BJ (cell line): Measurements from ENCODE around the gene TTLL10. TPM values are rescaled to one million over a fixed set of nuclear protein-coding genes. Genes with fewer than 3 reads are reported as not detected.

Experiments
- CTCF ChIA-PET: fragments of 350-600 bp; formaldehyde crosslinking; extraction: SDS; loops from one replicate; lab custom pipeline; 2021; ENCODE audit warnings: antibody characterized with exemption, inconsistent platforms; lab: Yijun Ruan, JAX
- POLR2A ChIA-PET: fragments of 300-600 bp; sonication (Branson Sonifier 250); formaldehyde crosslinking; extraction: SDS; loops from one replicate; lab custom pipeline; 2021; ENCODE audit warnings: antibody characterized with exemption; lab: Charles Lee
- DNase-seq: peaks from one replicate; pipeline ENCODE4 v3.0.0-alpha.2; 2011; ENCODE audit warnings: low read depth
- H3K27me3 ChIP-seq: 2 replicates; pipeline ENCODE4 v1.6.0; 2011; ENCODE audit warnings: low read length; ENCODE audit not compliant: control insufficient read depth, insufficient read depth
- H3K36me3 ChIP-seq: 2 replicates; pipeline ENCODE4 v1.5.1; 2011; ENCODE audit warnings: low read length; ENCODE audit not compliant: control insufficient read depth, insufficient read depth
- H3K4me3 ChIP-seq: 2 replicates; pipeline ENCODE4 v1.5.1; 2011; ENCODE audit warnings: low read depth, mild to moderate bottlenecking, control low read depth, low read length
- CTCF ChIP-seq: IDR thresholded peaks from 2 replicates; pipeline ENCODE4 v1.5.1; 2011; ENCODE audit warnings: low read depth, mild to moderate bottlenecking, control low read depth, inconsistent platforms, low read length, moderate library complexity; ENCODE audit not compliant: insufficient read depth
- polyA plus RNA-seq: library from polyadenylated mRNA; depleted of rRNA; stranded (reverse); fragments of >200 nt; gene quantifications from 2 replicates; pipeline ENCODE4 v1.2.3, GENCODE V29; 2011

TTLL10 gene
- polyA plus RNA-seq, 1 experiment = not detected

DNA sequence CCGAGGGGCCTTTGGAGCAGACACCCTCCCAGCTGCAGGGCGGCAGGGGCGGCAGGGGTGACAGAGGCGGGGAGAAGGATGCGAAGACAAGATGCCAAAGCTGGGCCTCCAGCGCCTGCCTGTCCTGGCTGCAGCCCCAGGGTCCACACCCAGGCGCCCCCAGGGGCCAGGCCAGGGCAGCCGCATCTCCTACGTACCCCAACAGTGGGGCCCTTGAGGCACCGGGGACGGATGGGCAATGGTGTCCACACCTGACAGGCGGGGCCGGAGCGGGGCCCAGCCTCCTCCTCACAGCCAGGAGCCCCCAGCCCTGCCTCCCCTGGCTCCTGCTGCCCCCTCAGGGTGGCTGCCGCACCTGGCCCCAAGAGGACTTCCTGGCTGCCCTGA lies 65.5 kb downstream of the TTLL10 start:
- no peak for DNase-seq
- ChIA-PET POLR2A (no interaction called here), CTCF (interaction anchor here (1.3 to 1.9 kb wide), 3 partner anchors 11 to 117 kb away, joined by 4 to 6 read pairs (median 5); no protein-coding TSS in a partner anchor)
- H3K4me3 ChIP-seq = no peak overlapping the region
- peaks cover 2% of the 10 kb centered on the region for H3K36me3 ChIP-seq
- no peaks in the 10 kb centered on the region for H3K27me3 ChIP-seq
- TF ChIP-seq CTCF = no peak

- POLR2A ChIA-PET = no interaction called here
- CTCF ChIA-PET = interaction anchor here (1.3 to 1.9 kb wide), 4 partner anchors 11 to 118 kb away, joined by 4 to 6 read pairs (median 5); no protein-coding TSS in a partner anchor
- DNase-seq = no peak
- Histone ChIP-seq H3K36me3 (no peaks in the 10 kb centered on the region; the same call in 1 of the 2 replicates), H3K4me3 (no peak overlapping the region), H3K27me3 (no peaks in the 10 kb centered on the region)
- TF ChIP-seq CTCF = no peak
These were observed 66.1 kb downstream of the TTLL10 start for GRCh38 chr1:1239614-1240347.

GRCh38 chr1:1240348-1240732 lies 66.7 kb downstream of the TTLL10 start:
- no peak for TF ChIP-seq CTCF
- Histone ChIP-seq H3K36me3 (no peaks in the 10 kb centered on the region; the same call in 1 of the 2 replicates), H3K27me3 (no peaks in the 10 kb centered on the region), H3K4me3 (no peak overlapping the region)
- ChIA-PET POLR2A (no interaction called here), CTCF (interaction anchor here (1.3 to 1.8 kb wide), 3 partner anchors 10 to 118 kb away, joined by 4 to 5 read pairs (median 5); no protein-coding TSS in a partner anchor)
- DNase-seq = no peak

- H3K36me3 ChIP-seq = no peaks in the 10 kb centered on the region; the same call in 1 of the 2 replicates
- H3K27me3 ChIP-seq = no peaks in the 10 kb centered on the region
- no peak for TF ChIP-seq CTCF
- H3K4me3 ChIP-seq = no peak overlapping the region
- DNase-seq = no peak
- ChIA-PET CTCF (interaction anchor here (1.2 to 1.8 kb wide), 2 partner anchors 119 to 240 kb away, joined by 3 to 5 read pairs; no protein-coding TSS in a partner anchor), POLR2A (no interaction called here)
These were observed 67.3 kb downstream of the TTLL10 start for GRCh38 chr1:1240822-1241587.
